Stimulated activated CD4-positive, alpha-beta T cell treated with anti-CD3 and anti-CD28 coated beads, TNF-alpha, amount 100 ng/mL, for 4 hours (primary cell): Measurements from ENCODE around the gene DQX1.
A peak's percentile ranks its signal among the peaks of the same experiment; 100 is the strongest.

Experiments used
- DNase-seq, 3 experiments: peaks; one replicate each; pipeline ENCODE4 v3.0.0-alpha.2; 2020; ENCODE audit warnings: low read depth in 3 of 3

DQX1 gene

DNA sequence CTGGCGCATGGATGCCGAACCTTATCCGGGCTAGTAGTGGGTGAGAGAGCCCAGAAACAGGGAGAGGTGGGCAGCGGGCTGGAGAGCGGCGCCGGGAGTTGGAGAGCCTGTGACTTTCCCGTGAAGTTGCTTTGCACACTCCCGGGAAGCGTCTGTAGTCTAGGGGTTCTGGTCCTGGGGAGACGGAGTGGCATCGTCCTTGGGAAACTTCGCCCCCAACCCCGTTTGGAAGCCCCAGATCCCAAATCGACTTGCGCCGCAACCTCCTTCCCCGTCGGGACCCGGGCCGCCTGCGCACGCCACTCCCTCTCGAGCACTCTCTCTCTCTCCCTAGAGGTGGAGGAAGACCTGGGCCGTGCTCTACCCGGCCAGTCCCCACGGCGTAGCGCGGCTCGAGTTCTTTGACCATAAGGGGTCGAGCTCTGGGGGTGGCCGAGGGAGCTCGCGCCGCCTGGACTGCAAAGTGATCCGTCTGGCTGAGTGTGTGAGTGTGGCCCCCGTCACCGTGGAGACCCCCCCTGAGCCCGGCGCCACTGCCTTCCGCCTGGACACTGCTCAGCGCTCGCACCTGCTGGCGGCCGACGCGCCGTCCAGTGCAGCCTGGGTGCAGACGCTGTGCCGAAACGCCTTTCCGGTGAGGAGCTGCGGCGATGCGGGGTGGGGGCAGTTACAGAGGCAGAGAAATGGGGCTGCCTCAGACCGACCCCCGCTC, 28.9 kb upstream of the DQX1 start:
- peak in 1 of 3 experiments; percentile 39 for DNase-seq

GRCh38 chr2:74553892-74554819, 28.1 kb upstream of the DQX1 start, which contains the start of the genes DOK1 and LOXL3:
Gene DOK1 (plus strand): TSS chr2:74554720. CDS start chr2:74554755, 35 bp downstream.
Gene LOXL3 (minus strand): TSS chr2:74553942. CDS start chr2:74552634, 1,308 bp downstream.
- peak; percentile 67 to 83 (median 74) for DNase-seq

DNA sequence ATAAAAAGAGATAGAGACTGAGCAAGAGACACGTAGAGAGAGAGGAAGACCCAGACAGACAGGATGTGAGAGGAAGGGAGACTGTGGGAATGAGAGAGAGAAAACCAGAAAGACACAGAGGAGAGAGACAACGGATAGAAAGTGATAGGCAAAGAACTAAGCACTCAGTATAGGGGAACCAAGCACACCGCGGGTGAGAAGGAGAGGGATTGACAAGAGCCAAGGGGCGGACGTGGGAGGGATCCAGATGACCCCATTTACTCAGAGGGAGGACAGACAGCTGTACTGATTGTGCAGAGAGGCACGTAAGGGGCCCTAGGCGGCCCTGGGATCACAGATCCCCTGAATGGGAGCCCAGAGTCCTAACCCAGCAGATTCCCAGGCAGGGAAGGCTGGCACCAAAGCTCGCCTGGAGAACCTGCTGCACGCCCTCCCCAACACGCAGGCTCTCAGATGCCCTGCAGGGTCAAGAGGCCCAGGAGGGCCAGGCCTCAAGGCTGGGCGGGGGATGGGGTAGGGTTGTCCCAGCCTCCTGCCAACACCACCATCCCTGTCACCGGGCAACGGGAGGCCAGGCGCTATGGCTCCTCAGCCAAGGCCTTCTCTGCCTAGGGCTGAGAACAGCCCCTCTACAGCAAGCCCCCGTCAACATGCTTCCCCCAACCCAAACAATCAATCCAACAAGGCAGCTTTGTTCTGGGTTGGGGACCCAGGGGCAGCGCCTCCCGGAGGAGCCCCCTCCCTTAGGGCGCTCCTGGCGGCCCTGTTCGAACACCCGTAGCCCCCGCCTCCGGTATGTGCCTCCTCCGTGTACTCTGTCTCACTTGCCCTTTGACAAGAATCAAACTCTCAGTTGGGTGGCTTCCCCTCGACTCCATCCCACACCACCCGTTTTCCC, 27.1 kb upstream of the DQX1 start:
- no peak for DNase-seq

DNA sequence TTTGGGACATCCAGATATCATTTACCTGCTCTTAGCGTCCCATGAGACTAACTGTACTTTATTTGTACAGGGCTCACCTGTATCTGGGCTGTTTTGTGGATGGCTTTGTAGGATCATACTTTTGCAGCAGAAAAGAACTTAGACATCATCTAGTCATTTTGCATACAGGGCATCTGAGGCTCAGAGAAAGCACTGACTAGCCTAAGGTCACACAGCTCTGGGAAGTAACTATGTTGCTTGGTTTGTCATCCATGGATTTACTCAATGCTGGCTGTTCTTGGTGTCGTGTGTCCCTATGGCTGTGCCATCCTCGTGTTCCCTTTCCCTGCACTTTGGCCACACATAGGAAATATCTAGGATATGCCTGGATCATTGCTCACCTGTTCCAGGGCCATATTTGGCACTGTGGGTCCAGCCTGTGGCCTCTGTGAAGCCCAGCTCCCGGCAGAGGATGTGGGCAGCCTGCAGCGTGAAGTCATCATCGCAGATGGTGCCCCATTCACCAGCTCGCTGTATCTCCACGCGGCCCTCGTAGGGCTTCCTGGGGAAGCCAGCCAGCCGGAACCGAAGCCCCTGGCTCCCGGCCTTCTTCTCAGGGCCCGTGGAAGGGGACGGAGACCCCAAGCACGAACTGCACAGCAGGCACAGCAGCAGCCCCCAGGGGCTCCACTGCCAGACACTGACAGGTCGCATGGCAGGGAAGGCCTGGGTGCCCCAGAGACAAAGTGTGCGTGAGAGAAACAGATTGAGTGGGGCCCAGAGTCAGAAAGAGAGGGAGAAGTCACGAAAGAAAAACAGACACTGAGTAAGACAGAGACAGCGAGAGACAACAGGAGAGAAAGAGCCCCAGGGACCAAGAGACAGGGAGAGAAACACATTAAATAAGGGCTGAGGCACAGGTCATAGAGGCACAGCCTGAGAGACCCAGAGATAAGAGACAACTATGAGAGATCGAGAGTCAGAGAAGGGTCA, 26.2 kb upstream of the DQX1 start:
- no peak for DNase-seq

- no peak for DNase-seq
Observed at GRCh38 chr2:74551530-74551929, 25.5 kb upstream of the DQX1 start.

DNA sequence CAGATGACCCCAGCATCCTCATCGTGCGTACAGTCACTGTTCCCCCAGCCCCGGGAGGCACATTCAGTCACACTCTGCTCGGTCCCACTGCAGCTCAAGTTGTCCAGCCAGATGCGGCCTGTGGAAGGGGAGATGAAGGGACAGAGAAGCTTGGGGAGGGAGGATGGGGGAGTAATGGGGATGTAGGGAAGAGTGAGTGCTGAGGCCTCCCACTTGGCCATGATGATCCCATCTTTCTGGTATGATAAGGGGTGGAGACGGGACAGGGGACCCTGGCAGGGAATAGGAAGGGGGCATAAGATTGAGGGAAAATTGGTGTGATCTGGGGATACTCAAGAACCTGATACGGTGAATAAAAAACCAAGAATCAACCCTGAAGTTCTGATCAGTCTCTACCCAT, 24.2 kb upstream of the DQX1 start:
- no peak for DNase-seq

GRCh38 chr2:74548900-74549826, 23.1 kb upstream of the DQX1 start:
- DNase-seq: no peak

- DNase-seq: no peak
Observed at GRCh38 chr2:74548285-74548899, 22.4 kb upstream of the DQX1 start.

- DNase-seq: no peak
Observed at GRCh38 chr2:74546004-74546403, 20.0 kb upstream of the DQX1 start.

DNA sequence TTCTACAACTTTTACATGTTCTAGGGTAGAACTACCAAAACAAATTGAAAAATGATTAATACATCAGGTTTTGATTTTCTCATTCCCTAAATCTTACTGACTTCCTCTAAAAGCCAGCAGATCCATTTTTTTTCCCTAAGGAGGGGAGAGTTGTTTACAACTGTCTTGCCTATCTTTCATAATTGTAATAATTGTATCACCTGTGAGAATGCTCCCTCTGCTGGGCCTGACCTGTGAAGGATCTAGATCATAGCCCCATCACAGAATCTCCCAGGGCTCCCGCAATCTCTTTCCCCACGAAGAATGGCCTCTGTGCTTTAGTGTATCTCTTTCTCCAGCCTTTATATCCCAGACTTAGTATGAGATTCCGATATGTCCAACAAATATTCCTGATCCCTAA, 18.6 kb upstream of the DQX1 start:
- DNase-seq: no peak

DNA sequence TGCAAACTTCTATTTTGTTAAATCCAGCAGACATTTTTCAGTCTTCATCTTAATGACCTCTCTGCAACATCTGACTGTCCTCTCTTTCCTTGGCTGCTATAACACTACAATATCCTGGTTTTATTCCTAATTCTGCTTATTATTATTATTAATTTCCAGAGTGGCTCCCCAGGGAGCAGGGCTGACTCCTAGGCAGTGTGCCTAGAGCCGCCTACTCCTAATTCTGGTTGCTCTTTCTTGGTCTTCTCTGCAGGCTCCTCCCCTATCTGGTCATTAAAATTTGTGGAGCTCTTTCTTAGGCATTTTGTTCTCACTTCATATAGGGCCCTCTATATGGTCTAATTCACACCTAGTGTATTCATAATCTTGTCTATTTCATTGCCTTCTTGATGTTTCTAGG, 16.9 kb upstream of the DQX1 start:
- no peak for DNase-seq

DNA sequence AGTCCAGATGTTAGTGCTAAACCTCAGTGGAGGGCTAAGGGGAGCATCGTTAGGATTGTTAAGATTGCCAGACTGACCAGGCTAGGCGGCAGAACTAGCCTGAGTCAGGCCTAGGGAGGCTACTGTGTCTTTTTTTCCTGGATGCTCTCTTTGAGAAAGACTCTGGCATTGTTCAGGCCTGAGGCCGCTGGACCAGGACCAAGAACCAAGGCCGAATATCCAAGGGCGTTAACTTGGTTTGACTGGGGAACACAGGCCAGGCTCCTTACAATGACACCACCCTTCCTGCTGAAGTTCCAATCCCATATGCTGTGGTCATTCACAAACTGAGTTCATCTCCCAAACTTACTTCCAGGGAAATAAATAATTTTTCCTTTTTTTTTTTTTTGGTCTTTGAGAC, 14.3 kb upstream of the DQX1 start:
- DNase-seq: no peak

GRCh38 chr2:74538881-74539339, 12.9 kb upstream of the DQX1 start:
- DNase-seq: no peak

GRCh38 chr2:74537140-74537539, 11.1 kb upstream of the DQX1 start:
- no peak for DNase-seq

GRCh38 chr2:74536166-74536950, 10.3 kb upstream of the DQX1 start:
- no peak for DNase-seq

DNA sequence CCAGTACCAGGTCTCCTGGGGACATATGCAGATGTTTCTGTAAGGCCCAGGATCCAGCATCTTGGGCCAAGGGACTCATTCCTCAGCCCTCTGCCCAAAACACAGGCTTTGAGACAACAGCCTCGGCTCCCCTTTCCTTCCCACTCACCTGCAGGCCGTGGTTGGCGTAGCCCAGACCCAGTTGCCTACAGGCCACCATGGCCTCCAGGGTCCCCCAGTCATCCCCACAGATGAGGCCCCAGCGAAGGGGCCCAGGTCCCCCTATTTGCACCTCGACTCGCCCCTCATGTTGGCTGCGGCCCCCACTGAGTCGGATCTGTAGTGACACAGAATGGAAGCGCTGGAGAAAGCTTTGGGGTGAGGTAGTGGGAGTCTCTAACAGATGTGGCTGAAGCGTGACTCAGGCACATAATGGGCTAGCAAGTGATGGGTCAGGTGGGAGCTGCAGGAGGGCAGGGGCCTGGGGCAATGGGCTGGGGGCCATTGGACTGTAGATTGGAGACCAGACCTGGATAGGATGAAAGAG, 9.5 kb upstream of the DQX1 start:
- DNase-seq: no peak

DNA sequence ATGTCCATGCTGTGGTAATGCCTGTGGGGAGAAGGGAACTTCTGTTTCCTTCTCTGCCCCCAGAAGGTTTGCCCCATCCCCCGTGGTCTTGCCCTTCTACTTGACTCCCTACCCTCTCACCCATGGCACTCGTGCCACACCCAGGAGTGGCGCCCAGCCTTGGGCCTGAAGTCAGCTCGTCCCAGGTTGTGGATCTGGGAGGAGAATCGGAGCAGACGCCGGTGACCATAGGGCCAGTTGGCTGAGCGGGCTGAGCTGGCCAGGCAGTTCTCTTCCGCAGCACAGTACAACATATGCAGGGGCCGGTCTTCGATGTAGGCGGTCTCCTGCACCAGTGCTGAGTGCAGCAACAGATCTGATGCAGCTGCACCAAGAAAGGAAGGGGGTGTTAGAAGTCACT, 8.4 kb upstream of the DQX1 start:
- no peak for DNase-seq

DNA sequence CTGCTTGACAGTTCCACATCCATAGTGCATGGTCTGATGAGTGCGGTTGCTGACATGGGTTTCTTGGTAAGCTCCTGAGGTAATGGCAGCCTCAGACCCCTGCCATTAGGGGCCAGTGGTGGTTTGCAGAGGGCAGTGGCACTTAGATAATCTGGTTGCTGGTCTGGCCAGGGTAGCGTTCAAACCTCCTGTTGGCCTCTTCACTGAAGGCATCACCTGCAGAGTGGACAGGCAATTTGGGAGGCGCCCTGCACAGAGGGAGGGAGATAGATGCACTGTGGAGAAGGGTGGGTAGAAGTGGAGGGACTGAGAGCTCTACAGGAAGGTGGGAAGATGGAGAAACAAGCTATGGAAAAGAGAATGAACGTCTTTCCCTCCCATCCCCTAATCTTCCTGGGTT, 7.4 kb upstream of the DQX1 start:
- DNase-seq: no peak
